NCI-H526 treated with DMSO at 0.1 percent for 48 hours (cell line): ENCODE results near the gene UTP3.
A peak's percentile ranks its signal among the peaks of the same experiment; 100 is the strongest.
"Not testable (repeated sequence)": the region's sequence is repeated elsewhere in the genome, so short reads cannot be mapped to it uniquely, and the experiment has no call there.

ENCODE experiments used
- DNase-seq: peaks from one replicate; lab custom pipeline; 2025; lab: John Stamatoyannopoulos, UW

The UTP3 gene

DNA sequence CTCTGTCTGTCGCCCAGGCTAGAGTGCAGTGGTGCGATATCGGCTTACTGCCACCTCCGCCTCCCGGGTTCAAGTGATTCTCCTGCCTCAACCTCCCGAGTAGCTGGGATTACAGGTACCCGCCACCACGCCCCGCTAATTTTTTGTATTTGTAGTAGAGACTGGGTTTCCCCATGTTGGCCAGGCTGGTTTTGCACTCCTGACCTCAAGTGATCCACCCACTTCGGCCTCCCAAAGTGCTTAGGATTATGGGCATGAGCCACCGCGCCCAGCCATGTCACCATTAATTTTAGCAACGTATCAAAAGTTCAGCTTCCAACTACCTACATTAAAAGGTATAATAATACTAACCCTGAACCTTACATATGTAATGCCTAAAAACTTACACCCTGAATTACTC is 940 bp upstream of the UTP3 start:
- DNase-seq = no peak

- no peak for DNase-seq
Measured at GRCh38 chr4:70688795-70689231, 481 bp downstream of the UTP3 start.

DNA sequence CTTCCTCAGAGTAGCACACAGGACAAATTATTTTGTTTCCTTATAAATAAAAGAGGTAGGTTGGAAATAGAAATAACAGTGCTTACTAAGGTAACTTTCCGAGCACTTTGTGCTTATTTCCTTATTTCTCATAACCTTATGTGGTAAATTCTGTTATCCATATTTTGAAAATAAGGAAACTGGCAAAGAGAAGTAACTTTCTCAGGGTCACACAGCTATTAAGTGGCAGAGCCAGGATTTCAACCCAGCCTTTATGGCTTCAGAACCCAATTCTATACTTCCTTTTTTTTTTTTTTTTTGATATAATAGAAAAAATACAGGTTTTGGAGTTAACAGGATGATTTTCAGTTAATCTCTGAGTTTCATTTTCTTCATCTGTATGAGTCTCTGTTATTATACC is 3.3 kb downstream of the UTP3 start:
- DNase-seq = no peak

GRCh38 chr4:70694633-70695032 is 6.3 kb downstream of the UTP3 start:
- not testable (repeated sequence) for DNase-seq

GRCh38 chr4:70698435-70698834 is 10.1 kb downstream of the UTP3 start:
- not testable (repeated sequence) for DNase-seq

DNA sequence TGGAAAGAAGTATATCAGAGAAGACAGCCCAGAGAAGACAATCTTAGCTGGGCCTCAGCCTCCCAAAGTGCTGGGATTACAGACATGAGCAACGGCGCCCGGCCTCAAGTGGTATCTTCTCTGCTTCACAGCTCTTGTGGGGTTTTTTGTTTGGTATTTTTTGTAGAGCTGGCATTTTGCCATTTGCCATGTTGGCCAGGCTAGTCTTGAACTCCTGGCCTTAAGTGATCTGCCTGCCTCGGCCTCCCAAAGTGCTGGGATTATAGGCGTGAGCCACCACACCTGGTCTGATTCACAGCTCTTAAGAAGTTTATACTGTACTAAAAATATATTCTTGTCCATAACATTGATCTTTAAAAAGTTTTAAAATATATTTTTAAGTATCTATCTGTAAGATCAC is 12.4 kb downstream of the UTP3 start:
- DNase-seq = no peak

DNA sequence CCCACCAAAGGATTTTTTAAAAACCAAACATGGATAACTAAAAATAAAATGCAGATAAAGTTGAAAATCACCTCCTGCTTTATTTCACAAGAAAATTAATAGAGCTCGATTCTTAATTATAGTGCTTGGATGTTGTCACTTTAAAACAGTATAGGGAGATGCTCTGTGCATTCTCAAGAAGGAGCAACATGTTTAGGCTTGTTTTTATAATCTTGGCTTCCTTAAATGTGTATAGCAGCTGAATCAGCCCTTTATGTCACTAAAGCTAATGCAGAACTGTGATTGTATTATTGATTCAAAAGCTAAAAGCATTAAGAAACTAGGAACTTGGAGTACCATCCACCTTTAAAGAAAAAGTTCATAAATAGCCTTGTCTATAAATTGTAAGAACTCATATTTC is 12.9 kb downstream of the UTP3 start:
- DNase-seq = no peak

DNA sequence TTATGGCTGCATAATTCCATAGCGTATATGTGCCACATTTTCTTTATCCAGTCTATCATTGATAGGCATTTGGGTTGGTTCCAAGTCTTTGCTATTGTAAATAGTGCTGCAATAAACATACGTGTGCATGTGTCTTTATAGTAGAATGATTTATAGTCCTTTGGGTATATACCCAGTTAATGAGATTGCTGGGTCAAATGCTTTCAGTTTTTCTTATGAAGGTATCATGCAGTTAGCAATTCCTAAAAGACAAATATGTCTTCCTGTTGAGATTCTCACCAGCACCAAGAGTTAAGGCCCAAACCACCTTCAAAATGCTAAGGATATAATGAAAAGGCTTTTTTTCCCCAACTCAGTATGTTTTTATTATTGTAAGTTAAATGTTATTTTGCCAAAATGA is 14.3 kb downstream of the UTP3 start:
- DNase-seq = not testable (repeated sequence)

- peak; percentile 75 for DNase-seq
Measured at GRCh38 chr4:70703619-70704214, 15.4 kb downstream of the UTP3 start.

- peak; percentile 75 for DNase-seq
Measured at GRCh38 chr4:70704215-70704930, 16.0 kb downstream of the UTP3 start.

DNA sequence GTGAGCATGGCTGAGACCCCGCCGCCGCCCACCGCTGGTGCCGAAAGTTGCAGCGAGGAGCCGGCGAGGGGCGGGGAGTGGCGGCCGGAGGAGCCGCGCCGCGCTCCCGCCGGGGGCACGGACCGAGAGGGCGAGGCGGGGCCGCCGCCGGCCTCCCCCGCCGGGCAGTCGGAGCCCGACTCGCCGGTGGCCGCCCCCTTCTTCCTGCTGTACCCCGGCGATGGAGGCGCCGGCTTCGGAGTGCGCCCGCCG is 16.5 kb downstream of the UTP3 start:
- DNase-seq = peak; percentile 50

DNA sequence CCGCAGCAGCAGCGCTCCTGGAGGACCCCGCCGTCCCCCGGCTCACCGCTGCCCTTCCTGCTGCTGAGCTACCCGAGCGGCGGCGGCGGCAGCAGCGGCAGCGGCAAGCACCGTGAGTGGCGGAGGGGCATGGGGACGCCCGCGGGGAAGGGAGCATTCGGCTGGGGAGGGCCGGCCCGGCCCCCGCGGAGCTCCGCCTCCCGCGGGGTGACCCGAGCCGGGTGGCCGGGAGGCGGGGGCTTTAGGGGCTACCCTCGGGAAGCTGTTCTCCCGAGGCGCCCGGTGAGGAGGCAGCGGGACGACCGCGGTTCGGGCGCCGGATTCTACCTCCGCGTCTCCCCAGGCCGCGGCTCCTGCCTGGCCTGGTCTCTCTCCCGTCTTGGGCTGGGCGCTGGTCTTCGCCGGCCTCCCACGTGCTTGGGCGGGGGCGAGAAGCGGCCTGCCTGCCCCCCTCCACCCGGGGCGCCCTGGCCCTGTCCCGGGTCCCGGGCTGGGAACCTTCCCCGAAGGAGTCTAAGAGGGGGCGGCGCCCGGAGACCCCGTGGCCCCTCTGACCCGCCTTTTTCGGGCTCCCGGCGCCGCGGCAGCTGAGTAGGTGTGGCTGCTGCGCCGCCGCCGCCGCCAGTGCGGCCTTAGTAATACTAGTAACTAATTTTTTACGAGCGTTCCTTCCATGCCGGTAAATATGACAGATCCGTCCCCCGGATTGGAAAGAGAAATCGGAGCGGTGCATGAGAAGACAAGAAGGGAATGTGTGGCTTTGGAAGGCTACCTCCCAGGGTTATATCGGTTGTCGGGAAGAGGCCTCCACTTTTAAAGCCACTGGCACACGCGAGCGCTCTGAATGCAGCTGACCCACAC is 17.1 kb downstream of the UTP3 start:
- peak; percentile 71 for DNase-seq

- no peak for DNase-seq
Measured at GRCh38 chr4:70706044-70706461, 17.7 kb downstream of the UTP3 start.

- no peak for DNase-seq
Measured at GRCh38 chr4:70706516-70706915, 18.2 kb downstream of the UTP3 start.

- peak; percentile 35 for DNase-seq
Measured at GRCh38 chr4:70709611-70710205, 21.4 kb downstream of the UTP3 start.

DNA sequence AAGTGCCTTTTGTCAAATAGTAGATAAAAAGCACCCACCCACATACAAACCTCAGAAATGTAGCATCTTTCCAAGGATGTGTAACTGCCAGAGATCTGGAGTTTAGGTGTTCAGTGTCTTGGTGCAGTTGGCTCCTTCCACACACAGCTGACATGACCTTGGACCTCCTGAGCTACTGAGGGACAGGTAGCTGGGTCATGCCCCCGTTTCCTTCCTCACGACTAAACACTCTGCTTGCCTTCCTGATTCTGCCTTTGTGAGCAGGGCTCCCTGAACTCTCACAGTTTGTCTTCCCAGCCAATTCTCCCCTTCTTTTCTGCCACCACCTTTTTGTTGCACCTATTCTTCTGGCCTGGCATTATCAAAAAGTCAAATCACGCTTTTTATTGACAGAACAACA is 23.3 kb downstream of the UTP3 start:
- no peak for DNase-seq

DNA sequence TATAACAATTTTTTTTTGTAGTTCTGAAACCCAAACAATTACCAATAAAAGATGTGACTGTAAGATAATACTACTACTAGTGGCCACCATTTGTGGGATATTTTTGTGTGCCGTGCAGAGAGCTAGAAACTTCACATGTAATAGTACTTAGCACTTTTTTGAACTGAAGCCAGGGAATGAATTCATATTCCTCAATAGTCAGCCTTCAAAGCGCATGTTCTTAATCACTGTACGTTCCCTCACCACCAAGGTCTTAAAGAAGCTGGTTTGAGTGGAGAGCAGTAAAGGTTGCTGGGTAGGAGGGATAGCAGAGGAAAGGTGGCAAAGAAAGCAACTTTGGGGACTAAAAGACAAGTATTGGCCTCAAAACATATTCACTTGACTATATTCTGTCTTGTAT is 23.8 kb downstream of the UTP3 start:
- no peak for DNase-seq

GRCh38 chr4:70712604-70713452 is 24.5 kb downstream of the UTP3 start:
- DNase-seq = no peak

DNA sequence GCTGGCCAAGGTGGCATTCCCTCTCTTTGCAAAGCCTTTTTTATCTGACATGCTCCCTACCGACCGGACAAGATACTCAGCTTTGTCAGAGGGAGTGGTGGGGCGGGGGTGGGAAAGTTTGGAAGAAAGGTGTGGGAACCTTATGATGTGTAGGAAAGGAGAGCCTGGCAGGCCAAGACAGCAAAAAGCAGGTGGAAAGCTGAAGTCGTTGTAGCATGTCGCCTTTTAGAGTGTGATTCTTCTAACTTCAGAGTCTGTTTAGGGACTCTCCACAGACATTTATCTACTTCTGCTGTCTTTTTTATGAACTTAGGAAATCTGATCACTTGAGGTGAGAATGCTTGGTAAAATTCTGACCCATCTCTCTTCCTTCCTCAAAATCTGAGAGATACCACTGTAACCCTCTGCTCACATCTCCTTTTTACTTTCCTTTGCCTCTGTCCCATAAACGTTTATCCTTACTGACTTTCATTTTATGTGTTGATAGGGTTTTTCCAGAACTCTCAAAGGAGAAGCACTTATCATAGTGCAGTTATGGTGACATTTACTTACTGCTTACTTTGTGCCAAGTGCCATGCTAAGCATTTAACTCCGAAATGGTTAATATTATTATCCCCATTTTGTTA is 25.2 kb downstream of the UTP3 start:
- no peak for DNase-seq

GRCh38 chr4:70714079-70714887 is 26.0 kb downstream of the UTP3 start:
- DNase-seq = no peak

DNA sequence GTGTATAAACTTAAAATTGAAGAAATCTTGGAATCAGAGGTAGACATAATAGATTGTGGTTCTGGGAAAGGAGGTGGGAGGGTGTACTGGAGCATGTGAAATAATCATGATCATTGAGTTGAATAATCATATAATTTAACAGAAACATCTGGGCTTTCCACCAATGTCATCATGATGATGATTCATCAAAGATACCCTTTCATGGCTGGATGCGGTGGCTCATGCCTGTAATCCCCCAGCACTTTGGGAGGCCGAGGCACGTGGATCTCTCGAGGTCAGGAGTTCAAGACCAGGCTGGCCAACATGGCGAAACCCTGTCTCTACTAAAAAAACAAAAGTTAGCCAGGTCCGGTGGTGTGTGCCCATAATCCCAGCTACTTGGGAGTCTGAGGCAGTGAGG is 26.8 kb downstream of the UTP3 start:
- no peak for DNase-seq
